Stromal cell of bone marrow (primary cell): ENCODE measurements around the gene MAD2L2.

Experiments
- DNase-seq: peaks from one replicate; pipeline ENCODE4 v3.0.0-alpha.2; 2012; ENCODE audit warnings: low read depth

MAD2L2 gene

DNA sequence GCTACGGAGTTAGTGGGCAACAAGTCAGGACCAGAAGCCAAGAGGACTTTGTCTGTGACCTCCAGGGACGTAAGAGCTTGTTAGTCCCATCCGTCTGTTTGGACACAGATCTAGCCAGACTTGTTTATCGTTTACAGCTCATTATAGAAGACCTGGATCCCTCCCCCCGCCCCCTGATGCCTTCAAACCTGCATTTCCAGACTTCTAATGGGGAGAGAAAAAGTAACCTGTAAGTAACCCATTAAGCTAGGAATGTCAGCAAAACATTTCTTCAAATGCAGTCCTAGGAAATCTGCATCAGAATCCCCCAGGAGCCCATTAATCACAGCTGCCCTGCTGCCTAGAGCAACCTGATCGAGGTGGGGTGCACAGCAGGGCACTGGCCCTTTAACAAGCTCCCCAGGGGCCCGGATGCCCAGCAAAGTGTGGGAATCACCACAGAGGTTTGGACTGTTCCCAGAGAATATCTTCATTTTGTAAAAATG lies 1.4 kb upstream of the MAD2L2 start:
- DNase-seq = no peak

DNA sequence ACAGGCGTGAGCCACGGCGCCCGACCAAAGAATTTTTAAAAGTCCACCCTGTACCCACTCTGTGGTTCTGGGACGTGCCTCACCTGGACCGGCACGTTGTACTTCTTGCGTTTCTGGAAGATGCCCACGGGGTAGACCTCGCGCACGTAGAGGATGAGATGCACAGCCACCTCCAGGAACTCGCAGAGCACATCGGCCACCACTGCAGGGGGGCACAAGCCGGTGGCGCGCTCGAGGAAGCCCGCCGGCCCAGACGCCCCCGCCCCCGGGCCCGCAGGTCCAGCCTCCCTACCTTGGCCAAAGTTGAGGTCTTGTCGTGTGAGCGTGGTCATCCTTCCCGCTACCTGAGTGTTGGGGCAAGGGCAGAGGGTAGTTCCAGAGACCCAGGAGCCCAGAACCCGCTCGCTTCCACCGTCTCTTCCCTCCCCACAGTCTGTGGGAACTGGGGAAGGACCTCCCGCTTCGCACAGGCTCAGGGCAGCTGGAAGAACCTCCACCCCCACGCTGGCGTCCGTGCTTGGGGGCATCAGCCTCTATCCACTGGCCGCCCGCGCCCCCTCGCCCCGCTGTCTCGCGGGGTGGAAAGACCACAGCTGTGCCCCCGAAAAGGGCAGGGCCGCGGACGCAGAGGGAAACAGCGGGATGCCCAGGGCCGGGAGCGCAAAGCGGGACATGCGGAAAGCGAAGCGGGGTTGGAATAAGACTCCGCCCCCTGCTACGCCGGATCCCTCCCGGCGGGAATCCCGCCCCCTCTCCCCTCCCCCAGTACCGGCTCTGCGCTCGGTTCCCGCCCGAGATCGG lies 478 bp downstream of the MAD2L2 start:
- DNase-seq = no peak

DNA sequence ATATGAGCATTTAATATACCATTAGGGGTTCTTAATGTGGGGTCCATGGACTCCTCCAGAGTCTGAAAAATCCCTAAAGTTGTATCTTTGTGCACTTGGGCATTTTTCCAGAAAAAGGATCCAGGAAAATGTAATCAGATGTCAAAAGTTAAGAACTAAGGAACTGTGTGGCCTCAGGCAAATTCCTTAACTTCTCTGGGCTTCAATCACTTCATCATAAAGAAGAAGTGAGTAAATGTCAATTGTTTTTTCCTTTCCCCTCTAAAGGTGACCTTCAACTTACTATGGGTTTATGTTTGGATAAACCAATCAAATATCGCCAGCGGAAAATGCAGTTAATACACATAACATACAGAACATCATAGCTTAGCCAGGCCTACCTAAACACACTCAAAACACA lies 2.5 kb downstream of the MAD2L2 start:
- DNase-seq = no peak

DNA sequence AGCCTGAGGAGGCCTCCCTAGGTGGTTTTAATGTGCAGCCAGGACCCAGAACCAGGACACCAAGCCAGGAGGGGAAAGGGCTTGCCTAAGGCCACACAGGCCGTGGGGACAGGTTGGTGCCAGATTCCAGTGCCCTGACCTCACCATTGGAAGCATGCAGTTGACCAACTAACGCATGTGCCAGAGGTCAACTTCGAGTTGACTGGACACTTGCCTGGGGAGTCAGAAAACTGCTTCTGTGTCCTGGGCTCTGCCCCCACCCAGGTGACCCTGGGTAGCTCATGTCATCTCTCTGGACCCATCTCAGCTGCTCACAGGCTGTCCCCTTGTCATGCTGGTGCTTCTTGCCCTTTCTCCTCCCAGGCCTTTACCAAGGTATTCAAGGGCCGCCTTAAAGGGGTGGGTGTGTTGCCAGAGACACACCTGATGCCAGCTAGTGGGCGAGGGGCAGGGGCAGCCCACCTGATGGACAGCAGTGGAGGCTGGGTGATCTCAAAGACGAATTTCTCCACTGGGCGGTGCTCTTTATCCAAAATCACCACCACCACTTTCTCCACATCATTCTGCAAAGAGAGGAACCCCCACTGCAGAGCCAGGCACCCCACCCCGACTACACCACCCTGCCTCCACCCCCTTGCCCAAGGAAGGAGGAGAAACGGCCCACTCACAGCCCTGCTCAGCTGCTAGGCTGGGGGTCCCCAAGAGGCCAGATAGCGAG lies 4.4 kb downstream of the MAD2L2 start:
- DNase-seq = no peak

DNA sequence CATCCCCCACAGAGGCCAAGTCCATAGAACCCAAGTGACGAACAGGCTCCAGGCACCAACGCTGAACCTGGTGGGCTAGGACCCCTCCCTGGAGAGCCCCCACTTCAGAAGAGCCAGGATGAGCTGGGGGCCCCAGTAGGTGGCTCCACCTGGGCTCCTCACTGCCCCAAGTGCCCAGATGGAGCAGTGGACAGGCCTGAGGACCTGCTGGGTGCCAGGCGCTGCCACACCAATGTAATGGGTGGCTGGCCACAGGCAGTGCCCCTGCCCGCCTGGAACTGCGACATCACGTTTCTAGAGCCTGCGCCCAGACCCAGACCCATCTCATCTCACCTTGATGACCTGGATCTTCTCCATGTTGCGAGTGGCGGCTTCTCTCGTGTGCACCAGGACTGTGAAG lies 5.6 kb downstream of the MAD2L2 start:
- DNase-seq = no peak

DNA sequence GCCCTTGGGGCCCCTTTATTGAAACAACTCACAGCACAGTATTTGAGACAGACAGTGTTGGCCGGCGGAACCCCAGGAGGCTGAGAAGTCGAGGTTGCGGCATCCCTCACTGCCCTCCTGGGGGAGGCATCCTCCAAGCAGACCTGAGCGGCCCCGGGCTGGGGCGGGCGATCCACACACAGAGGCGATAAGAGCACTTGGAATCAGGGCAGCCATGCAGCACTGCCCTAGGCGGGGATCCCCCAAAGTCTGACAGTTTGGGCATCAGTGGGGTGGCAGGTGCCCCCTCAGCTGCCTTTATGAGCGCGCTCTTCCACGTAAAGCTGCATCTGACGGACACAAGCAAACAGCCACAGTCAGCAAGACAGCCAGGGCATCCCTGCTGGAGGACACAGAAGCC lies 6.5 kb downstream of the MAD2L2 start:
- no peak for DNase-seq

DNA sequence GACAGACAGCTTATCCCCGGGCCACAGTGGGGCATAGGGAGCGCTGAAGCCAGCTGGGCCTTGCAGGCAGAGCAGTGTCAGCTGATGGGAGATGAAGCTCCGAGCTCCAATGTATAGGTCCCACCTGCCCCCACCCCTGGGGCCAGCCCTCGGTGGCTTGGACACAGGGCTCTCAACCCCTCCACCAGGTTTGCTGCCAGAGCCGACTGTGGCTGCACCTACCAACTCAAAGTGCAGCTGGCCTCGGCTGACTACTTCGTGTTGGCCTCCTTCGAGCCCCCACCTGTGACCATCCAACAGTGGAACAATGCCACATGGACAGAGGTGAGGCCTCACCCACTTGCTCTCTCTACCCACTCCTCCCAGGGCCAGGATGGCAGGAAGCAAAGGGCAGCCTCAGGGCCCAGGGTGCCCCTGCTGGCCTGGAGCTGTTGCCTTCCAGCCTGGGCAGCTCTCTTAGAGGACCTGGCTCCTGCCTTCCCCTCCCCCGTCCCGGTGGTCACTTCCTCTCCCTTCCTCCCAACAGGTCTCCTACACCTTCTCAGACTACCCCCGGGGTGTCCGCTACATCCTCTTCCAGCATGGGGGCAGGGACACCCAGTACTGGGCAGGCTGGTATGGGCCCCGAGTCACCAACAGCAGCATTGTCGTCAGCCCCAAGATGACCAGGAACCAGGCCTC lies 7.7 kb downstream of the MAD2L2 start:
- no peak for DNase-seq

DNA sequence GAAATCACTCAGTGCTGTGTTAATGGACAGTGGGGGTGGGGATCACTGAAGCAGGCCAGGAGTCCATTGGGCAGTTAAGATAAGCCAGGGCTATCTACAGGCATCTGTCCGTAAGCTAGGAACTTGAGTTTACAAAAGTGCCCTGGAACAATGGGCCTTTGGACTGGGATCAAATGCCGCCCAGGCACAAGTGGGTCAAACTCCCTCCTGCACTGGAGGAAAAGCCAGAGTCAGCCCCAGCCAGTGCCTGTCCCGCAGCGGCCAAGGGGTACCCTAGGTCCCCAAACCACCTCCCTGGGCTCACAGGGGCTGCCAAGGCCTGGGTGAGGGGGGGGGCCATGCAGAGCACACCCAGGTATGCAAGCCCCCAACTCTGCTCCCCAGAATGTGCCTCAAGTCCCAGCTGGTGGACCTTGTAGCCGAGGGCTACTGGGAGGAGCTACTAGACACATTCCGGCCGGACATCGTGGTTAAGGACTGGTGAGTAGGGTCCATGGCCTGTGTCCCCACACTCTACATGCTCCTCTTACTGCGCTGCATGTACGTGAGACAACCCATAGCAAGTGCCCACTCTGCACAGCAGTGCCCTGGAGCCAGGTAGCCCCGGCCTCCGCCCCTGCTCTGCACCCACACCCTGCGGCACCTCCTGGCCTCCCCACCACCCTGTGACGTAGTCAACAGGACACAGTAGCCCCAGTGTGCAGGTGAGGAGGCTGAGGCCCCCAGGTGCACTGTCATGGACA lies 9.2 kb downstream of the MAD2L2 start:
- no peak for DNase-seq

DNA sequence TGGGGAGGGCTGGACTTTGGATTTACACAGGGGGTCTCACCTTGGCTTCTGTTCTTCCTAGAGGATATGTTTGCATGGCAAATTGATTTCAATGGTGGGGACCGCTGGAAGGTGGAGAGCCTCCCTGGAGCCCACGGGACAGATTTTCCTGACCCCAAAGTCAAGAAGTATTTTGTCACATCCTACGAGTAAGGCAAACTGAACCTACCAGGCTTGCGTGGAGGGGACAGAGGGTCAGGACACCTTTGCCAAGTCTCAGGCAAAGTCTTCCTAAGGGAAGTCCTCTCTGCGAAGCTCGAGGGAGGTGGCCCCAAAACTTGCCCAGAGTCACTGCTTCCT lies 9.8 kb downstream of the MAD2L2 start:
- DNase-seq = no peak

DNA sequence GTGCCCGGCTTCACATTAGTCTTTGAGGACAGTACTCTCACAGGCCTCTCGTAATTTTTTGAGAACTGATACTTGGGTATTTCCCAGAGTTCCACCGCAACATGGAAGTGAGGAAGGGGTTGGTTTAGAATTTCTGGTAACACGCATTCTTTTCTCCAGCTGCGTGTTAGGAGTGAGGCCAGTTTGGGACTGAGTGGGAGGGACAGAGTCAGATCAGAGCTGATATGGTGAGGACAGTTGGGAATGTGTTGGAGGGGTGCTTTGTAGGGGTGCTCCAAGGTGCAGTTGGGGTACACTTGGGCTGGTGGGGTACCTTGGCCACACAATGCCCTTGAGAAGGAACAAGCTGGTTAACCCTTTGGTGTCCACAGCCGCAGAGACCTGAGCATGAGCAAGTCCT lies 10.2 kb downstream of the MAD2L2 start:
- no peak for DNase-seq

DNA sequence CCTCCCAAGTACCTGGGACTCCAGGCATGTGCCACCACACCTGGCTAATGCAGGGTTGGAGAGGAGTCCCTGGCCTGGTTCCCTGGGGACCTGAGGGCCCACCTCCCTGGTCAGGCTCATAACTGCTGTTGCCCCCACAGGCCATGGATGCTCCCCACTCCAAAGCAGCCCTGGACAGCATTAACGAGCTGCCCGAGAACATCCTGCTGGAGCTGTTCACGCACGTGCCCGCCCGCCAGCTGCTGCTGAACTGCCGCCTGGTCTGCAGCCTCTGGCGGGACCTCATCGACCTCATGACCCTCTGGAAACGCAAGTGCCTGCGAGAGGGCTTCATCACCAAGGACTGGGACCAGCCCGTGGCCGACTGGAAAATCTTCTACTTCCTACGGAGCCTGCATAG lies 12.4 kb downstream of the MAD2L2 start:
- no peak for DNase-seq

DNA sequence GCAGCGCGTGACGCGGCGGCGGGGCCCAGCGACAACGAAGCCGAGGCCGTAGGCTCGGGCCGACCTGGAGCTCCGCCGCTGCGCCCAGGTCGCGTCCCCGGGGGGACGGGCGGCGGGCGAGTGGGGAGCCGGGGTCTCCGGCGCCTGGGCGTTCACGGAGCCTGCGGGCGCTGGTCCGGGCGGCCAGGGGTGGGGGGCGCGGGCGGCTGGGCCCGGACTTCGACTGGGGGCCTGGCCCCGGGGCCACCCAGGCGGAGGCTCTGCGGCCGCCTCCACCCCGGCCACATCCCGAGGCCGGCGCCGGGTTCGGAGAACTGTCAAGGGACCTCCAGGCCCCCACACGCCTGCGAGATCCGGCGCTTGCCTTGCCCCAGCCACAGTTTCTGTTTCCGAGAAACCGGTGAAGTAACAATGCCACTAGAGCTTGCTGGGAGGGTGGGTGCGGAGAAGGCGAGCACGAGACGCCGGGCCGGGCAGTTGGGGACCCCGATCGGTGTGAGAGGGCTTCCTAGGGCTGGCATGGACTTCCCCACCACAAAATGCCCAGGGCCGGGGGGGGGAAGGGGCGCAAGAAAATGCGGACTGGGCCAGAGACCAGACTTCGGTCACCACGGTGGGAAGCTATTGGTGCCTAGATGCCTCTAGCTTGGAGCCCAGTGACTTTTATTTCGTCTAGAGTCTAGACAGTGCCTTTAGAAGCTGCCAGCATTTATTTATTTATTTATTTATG lies 16.4 kb downstream of the MAD2L2 start:
- DNase-seq = no peak

DNA sequence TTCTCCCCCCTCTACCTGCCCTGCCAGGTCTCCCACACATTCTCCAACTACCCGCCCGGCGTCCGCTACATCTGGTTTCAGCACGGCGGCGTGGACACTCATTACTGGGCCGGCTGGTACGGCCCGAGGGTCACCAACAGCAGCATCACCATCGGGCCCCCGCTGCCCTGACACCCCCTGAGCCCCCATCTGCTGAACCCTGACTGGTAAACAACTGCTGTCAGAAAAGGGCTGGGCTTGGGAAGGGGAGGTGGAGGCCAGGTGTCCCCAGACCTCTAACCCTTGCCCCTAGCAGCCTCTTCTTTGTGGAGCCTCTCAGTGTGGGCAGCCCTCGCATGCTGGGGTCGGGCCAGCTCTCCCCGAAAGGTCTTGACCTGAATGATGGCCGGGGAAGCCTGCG lies 19.8 kb downstream of the MAD2L2 start:
- DNase-seq = no peak

DNA sequence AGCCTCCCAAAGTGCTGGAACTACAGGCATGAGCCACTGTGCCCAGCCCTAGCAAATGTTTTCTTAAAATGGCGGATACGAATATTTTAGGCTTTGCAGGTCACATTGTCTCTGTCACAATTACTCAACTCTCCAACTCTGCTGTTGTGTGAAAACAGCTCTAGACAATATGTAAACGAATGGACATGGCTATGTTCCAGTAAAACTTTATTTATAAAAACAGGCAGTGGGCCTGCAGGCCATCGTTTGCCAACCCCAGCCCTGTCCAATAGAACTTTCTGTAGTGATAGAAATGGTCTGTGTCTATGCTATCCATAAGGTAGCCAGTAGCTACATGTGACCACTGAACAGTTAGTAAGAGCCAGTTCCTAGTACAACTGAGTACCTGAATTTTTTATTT lies 21.2 kb downstream of the MAD2L2 start:
- DNase-seq = no peak

DNA sequence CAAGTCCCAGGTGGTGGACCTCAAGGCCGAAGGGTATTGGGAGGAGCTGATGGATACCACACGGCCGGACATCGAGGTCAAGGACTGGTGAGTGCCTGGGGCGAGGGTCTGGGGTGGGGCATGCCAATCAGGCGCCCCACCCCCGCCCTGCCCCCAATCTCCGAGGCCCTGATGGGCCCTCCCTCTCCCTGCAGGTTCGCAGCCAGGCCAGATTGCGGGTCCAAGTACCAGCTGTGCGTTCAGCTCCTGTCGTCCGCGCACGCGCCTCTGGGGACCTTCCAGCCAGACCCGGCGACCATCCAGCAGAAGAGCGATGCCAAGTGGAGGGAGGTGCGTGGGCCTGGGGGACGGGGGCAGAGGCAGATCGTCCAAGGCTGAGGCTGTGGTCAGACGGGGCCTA lies 22.4 kb downstream of the MAD2L2 start:
- DNase-seq = no peak

DNA sequence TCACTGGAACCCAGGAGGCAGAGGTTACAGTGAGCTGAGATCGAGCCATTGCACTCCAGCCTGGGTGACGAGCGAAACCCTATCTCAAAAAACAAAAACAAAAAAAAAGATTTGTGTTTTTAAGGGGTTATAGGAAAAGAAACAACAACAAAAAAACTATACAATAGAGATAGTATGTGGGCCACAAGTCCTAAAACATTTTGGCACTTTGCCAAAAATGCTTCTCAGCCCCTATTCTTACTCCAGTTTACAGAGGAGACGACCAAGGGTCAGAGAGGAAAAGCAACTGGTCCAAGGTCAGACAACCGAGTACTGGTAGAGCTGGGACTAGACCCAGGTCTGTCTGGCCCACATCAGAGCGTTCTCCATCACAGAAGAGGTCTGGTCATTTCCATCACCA lies 23.3 kb downstream of the MAD2L2 start:
- no peak for DNase-seq

DNA sequence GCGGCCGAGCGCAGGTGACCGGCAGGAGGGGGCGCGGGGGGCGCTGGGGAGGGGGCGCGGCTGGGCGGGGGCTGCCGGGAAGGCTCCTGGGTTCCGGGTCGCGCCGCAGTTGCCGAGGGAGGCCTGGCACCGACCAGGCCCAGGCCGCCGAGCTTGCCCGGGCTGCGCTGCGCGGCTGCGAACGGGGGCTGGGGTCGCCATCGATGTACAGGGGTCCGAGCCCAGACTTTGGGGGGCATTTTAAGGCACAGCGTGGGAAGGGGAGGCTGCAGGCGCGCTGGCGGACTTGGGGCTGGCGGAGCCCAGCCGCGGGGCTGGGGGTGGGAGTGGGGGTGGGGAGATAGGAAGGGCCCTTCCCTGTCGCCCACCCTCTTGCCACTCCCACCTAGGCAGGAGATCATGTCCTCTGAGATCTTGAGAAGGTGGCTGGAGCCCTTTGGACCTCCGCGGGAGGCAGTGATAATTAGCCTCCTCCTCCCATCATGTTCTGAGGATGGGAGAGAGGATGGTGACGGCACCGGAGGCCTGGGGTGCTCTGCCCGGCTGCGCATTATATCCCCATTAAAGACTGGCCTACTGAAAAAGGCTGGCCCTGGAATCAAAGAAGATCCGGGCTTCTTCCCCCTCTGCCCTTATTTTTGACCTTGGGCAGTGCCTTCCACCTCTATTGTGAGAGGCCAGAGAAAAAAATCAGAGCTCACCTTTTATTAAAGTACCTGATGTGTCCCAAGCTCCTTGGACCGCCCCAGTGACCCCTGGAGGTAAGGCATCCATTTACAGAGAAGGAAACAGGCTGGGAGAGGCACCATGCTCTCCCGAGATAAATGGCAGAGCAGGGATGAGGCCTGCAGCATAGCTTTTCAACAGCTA lies 25.8 kb downstream of the MAD2L2 start:
- no peak for DNase-seq

DNA sequence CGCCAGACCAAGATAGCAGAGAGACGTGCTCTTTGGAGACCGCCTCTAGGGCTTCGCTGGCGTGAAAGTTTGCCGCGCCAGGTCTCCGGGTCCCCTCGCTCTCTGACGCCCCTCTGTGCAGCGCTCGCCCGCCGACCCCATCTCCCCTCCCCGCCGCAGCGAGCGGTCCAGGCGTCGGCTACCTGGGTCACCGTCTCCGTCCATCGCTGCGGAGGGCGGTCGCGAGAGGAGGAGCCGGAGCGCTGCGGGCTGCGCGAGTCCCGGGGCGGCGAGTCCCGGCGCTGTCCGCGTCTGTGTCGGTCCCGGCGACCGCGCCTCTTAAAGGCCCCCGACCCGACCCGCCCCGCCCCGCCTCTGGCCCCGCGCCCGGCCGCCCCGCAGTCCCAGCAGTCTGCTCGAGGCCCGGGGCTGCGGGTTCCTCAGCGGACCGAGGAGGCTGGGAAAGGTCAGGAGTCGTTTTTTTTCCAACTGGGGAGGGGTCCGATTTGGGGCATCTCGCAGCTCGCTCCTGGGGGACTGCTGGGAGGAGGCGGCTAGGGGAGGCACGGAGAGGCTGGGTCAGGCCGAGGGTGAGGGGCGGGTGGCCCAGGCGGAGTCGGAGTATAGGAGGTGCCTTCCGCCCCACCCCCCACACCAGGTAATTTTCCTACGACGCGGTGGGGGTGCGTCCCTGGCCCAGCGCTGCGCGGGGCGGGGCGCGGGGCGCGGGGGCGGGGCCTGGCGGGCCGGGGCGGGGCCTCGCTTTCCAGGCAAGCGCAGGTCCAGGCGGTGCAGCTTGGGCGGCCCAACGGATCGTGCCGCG lies 26.6 kb downstream of the MAD2L2 start, which contains the start of the genes FBXO2 and FBXO44:
Gene FBXO2, minus strand, starts transcription at position 293 of the 802 bp plus-strand sequence. Its CDS starts 89 bp downstream, at position 204.
Gene FBXO44, plus strand, starts transcription at position 741 of the 802 bp plus-strand sequence. CDS start 959 bp downstream, outside the sequence.
- DNase-seq = no peak

DNA sequence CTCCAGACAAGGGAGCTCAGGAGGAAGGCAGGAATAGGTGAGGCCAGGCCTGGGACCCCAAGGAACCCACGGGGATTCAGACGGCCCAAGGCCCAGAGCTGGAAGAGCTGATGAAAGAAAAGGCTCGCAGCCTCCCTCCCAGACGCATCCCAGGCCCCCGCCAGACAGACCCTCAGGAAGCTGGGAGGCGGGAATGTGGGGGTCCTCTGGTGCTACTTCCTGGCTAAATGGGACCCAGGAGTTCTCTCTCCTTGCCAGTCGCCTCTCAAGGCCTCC lies 27.1 kb downstream of the MAD2L2 start:
- no peak for DNase-seq
